ENCODE results near the gene PAOX.

The PAOX gene

DNA sequence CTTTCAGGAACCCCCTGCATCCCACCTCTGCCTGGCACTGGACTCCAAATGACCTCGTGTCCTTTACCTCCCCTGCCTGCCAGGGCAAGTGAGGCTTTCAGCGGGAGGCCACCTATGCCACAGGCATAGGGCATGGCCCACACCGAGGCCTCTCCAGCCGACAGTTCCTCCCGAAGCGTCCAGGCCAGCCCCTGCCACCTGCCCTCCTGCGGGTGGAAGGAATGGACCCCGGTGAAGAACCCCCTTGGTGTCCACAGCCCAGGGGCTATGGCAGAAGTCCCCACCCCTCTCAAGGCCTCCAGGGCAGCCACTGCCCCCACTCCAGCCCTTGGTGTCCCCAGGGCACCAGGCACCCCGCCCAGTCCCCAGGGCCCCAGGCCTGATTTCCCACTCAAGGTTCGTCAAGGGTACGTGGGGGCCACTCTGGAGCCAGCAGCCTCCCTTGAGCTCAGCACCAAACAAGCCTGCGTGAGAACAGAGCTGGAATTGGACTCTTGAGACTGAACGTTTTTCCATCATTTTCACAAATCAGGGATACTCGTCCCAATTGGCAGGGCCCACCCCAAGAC is 24.3 kb upstream of the PAOX start:
- no peak for DNase-seq (ENCODE audit: extremely low read depth, low read depth)
- H3K4me3 ChIP-seq (replicated peaks; ENCODE audit: low read depth, low read length): no peak overlapping the region
- TF ChIP-seq, protein P1, sequence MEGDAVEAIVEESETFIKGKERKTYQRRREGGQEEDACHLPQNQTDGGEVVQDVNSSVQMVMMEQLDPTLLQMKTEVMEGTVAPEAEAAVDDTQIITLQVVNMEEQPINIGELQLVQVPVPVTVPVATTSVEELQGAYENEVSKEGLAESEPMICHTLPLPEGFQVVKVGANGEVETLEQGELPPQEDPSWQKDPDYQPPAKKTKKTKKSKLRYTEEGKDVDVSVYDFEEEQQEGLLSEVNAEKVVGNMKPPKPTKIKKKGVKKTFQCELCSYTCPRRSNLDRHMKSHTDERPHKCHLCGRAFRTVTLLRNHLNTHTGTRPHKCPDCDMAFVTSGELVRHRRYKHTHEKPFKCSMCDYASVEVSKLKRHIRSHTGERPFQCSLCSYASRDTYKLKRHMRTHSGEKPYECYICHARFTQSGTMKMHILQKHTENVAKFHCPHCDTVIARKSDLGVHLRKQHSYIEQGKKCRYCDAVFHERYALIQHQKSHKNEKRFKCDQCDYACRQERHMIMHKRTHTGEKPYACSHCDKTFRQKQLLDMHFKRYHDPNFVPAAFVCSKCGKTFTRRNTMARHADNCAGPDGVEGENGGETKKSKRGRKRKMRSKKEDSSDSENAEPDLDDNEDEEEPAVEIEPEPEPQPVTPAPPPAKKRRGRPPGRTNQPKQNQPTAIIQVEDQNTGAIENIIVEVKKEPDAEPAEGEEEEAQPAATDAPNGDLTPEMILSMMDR (IDR thresholded peaks at IDR 0.05; ENCODE audit: low read depth, low read length, missing control alignments): no peak

DNA sequence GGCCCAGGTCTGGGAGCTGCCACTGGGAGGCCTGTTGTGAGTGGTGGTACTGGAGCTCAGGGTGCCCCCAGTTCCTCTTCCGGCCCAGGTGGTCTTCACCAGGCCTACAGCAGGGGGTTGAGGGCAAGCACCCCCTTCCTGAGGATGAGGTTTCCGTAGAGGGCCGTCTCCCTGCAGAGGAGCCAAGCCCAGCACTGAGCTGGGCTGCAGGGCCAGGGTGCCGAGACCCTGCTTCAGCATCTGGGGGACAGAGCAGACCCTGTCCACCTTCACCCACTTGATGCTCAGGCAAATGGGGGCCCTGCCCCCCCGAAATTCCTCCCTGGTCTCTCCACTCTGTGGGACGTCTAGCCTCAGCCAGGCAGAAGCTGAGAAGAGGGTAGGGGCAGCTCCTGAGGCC is 23.8 kb upstream of the PAOX start:
- DNase-seq (ENCODE audit: extremely low read depth, low read depth): no peak
- TF ChIP-seq, protein P1 (IDR thresholded peaks at IDR 0.05; ENCODE audit: low read depth, low read length, missing control alignments): no peak

DNA sequence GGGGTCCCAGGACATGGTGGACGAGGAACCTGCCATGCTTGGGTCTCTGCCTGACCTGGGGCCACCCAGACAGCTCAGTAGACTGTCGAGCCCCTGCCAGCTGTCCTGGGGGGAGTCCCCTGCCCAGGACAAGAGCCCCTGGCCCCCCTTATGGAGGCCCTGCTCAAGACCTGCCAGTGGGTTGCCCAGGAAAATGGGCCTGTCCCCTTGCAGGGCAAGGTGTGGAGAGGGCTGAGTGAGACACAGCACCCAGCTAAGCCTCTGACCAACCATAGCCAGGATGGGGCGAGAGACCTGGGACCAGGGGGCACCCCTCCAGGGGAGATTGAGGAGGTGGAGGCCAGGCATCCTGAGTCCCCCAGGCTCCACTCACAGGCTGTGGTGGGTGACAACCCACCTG is 23.1 kb upstream of the PAOX start:
- TF ChIP-seq, protein P1 (IDR thresholded peaks at IDR 0.05; ENCODE audit: low read depth, low read length, missing control alignments): no peak
- H3K4me3 ChIP-seq (replicated peaks; ENCODE audit: low read depth, low read length): no peak overlapping the region
- no peak for DNase-seq (ENCODE audit: extremely low read depth, low read depth)

More for the DNA sequence above, 23.8 kb upstream of the PAOX start:
- no peak overlapping the region for H3K4me3 ChIP-seq (replicated peaks; ENCODE audit: low read depth, low read length)

DNA sequence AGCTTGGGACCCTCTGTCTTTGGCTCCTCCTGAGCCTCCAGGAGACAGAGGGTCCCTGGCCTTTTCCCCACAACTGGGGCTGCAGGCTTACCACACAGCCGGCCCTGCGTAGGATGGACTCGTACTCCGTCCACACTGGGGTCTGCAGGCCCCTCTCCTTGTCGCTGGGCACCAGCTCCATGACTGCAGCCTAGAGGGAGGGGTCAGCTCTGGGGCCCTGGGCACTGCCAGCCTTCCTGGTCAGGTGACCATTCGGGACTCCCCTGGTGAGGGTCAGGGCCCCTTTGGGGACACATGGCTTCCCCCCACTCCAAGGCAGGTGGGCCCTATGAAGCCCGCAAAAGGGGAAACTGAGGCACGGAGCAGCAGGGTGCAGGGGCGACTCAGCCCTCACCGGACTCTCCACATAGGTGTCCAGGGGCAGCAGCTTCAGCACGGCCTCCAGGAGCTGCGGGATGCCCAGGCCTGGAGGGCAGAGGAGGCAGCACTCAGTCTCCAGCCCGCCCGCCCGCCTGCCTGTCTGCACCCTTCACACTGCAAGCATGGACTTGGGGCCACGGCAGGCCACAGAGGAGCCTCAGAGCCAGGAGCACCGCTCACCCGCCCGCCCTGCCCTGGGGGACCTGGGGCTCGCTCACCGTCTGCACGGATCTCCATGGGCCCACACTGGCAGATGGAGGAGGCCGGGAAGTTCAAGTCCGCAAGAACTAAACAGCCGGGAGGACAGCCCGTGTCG is 22.3 kb upstream of the PAOX start:
- no peak for DNase-seq (ENCODE audit: extremely low read depth, low read depth)
- TF ChIP-seq, protein P1 (IDR thresholded peaks at IDR 0.05; ENCODE audit: low read depth, low read length, missing control alignments): no peak
- peak overlapping the region; percentile 59 for H3K4me3 ChIP-seq (replicated peaks; ENCODE audit: low read depth, low read length)

DNA sequence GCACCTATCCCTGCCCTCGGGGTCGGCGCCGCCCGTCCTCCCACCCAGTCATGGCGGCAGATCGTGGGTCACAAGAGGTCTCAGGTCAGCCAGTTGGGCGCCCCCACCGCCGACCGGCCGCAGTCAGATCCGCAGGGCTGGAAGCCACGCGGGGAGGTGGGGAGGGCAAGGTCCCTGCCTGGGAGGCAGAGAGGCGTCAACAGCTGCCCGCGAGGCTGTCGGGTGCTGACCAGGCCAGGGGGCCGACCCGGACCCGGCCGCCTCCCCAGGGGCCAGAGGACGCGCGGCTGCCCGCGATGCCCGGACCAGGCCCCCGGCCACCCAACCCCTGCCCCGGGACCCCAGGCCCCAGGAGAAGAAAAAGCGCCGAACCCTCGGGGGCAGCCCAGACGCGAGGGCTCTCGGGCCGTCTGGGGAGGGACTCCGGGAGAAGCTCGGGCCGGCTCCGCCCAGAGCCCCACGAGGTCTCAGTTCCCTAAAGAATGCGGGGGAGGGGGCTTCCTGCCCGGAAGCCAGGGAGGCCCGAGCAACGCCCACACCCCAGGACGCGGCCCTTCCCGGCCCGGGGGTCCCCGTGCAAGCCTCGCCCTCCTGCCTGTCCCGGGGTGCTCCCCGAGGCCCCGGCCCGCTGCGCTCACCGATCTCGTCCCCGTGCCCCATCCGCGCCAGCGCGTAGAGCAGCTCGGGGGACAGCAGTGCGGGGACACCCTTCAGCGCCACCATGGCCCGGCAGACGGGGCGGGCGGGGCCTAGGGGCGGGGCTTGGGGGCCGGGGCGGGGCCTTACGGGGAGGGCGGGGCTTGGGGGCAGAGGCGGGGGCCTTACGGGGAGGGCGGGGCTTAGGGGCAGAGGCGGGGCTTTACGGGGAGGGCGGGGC is 21.5 kb upstream of the PAOX start, which contains the start of gene FUOM:
Gene FUOM, minus strand, starts transcription at position 735 of the 877 bp plus-strand sequence. Its CDS starts 12 bp downstream, at position 723.
- TF ChIP-seq, protein P1 (IDR thresholded peaks at IDR 0.05; ENCODE audit: low read depth, low read length, missing control alignments): no peak
- DNase-seq (ENCODE audit: extremely low read depth, low read depth): no peak
- H3K4me3 ChIP-seq (replicated peaks; ENCODE audit: low read depth, low read length): peak within 1 kb of the TSS; percentile 59

DNA sequence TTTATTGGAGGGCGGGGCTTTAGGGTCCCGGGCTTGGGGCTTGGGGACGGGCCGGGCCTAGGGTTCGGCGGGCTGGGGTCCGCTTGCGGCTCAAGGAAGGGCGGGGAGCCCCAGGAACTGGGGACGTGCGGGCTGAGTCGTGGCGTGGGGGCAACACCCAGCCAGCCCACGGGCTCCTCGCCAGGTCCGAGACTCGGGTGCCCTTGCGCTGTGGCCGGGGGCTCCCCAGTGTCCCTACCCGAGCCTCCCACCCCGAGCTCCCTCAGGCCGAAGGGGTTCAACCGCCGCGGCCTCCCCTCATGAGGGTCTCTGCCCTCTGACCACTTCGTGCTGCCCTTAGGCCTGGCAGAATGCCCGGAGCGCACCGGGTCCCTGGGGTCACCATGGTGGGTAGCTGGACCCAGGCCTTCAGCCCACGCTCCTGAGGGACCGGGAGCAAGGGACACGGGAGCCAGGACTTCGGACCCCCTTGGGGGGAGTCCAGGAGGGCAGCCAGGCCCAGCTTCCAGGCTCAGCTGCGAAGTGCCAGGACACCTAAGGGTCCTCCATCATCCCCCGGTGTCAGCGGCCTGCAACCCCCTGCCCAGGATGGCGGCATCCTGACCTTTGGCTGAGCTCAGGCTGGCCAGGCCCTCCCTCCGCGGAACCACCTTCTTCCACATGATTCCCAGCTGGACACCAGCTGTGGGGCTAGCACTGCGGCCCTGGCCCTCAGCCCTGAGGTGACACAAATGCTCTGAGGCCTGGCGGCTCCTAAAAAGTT is 20.7 kb upstream of the PAOX start:
- DNase-seq (ENCODE audit: extremely low read depth, low read depth): no peak
- TF ChIP-seq, protein P1 (IDR thresholded peaks at IDR 0.05; ENCODE audit: low read depth, low read length, missing control alignments): no peak
- no peak overlapping the region for H3K4me3 ChIP-seq (replicated peaks; ENCODE audit: low read depth, low read length)
